Measurements from ENCODE around the gene RHBDL3.

RHBDL3 gene

DNA sequence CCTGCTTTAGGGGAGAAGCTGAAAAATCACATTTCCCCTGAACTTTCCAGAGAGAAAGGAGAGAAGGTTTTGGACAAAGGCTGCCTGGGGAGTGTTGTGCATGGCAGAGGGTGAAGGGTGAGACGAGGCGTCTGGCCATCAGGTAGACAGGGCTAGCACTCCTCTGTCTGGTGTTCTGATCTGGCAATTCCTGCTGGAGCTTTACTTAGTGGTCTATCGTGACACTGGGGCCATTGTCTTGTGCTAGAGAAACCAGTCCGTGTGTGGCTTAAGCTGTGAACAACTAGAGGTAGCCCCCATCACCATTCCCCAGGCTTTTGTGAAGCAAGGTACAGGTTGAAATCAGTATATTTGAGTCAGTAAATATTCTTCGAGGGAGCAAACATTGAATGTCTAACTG is 8.5 kb downstream of the RHBDL3 start:
- TF ChIP-seq, protein P1, sequence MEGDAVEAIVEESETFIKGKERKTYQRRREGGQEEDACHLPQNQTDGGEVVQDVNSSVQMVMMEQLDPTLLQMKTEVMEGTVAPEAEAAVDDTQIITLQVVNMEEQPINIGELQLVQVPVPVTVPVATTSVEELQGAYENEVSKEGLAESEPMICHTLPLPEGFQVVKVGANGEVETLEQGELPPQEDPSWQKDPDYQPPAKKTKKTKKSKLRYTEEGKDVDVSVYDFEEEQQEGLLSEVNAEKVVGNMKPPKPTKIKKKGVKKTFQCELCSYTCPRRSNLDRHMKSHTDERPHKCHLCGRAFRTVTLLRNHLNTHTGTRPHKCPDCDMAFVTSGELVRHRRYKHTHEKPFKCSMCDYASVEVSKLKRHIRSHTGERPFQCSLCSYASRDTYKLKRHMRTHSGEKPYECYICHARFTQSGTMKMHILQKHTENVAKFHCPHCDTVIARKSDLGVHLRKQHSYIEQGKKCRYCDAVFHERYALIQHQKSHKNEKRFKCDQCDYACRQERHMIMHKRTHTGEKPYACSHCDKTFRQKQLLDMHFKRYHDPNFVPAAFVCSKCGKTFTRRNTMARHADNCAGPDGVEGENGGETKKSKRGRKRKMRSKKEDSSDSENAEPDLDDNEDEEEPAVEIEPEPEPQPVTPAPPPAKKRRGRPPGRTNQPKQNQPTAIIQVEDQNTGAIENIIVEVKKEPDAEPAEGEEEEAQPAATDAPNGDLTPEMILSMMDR (IDR thresholded peaks at IDR 0.05; ENCODE audit: insufficient read depth, low read depth, low read length, missing control alignments): no peak
- no peak for DNase-seq (ENCODE audit: low read depth)
- H3K4me3 ChIP-seq (ENCODE audit: low read length): no peak overlapping the region

DNA sequence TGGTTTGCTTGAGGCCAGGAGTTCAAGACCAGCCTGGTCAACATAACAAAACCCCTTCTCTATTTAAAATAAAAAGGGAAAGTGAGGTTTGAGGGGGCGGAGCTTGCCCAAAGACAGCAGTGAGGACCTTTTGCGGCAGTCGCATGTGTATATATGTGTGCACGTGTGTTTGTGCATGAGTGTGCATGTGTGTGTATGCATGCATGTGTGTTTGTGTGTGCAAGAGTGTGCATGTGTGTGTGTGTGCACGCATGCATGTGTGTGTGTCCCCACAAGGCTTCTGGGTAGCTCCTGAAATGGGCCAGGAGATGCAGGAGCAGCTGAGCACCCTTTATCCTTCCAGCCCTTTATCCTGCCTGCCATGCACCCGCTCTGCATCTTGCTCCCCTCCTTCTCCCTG is 9.0 kb downstream of the RHBDL3 start:
- no peak overlapping the region for H3K4me3 ChIP-seq (ENCODE audit: low read length)
- no peak for DNase-seq (ENCODE audit: low read depth)
- TF ChIP-seq, protein P1 (IDR thresholded peaks at IDR 0.05; ENCODE audit: insufficient read depth, low read depth, low read length, missing control alignments): no peak

DNA sequence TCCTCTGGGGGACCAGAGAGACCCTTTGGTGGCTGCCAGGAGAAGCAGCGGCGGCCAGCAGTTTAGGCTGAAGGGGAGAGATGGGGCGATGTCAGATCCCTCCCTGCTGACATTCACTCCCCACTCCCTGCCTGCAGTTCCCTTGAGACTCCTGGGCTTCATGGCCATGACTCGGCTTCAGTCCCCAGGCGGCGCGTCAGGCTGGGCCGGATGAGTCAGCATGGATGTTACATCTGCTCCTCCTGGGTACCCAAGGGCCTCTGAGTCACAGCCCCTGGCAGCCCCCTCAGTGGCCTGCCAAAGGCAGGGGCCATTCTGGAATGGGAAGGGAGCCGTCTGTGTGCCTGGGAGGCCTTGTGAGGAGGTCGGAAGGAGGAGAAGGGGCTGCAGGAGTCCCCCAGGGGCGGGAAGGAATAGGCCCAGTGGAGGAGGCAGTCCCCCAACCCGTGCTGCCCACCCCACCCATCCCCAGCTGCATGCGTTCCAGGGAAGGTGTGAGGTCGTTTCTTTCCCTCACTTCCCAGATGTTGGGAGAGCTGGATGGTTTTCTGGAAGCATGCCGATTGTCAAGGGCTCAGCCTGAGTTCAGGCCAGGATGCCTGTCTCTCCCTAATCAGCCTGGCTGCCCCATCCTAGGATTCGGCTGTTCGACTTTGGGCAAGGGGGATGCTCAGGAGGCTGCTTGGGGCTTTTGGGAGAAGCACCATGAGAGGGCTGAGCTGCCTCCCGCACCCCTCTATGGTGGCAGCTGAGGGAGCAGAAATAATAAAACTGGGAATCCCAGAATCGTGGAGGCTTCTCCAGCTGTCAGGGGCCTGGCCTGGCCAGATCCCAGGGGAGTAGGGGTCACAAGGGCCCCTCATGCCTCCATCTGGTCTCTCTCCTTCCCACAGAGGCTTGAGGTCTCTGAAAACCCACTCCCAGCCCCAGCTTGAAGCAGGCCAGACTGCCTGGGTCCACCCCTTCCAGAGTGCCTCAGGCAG is 9.7 kb downstream of the RHBDL3 start:
- peak; percentile 85 for DNase-seq (ENCODE audit: low read depth)
- TF ChIP-seq, protein P1 (IDR thresholded peaks at IDR 0.05; ENCODE audit: insufficient read depth, low read depth, low read length, missing control alignments): no peak
- H3K4me3 ChIP-seq (ENCODE audit: low read length): no peak overlapping the region

DNA sequence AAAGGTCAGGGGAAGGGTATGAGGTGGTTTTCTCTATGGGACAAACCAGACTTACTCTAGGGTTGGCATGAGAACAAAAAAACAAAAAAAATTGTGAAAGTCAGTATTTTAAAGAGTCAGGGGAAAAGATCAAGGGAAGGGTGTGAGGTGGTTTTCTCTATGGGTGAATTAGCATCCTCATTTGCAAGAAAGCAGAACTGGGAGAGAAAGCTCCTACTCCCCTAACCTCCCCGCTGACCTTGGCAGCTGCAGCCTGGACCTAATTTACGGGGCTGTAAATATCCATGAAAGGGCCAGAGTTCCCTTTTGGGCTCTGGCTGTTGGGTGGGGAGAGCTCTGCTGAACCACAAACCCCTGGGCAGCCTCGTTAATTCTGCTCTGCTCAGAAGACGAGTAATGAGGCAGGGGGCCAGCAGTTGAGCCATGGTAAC is 10.6 kb downstream of the RHBDL3 start:
- no peak for DNase-seq (ENCODE audit: low read depth)
- TF ChIP-seq, protein P1 (IDR thresholded peaks at IDR 0.05; ENCODE audit: insufficient read depth, low read depth, low read length, missing control alignments): no peak
- H3K4me3 ChIP-seq (ENCODE audit: low read length): no peak overlapping the region

DNA sequence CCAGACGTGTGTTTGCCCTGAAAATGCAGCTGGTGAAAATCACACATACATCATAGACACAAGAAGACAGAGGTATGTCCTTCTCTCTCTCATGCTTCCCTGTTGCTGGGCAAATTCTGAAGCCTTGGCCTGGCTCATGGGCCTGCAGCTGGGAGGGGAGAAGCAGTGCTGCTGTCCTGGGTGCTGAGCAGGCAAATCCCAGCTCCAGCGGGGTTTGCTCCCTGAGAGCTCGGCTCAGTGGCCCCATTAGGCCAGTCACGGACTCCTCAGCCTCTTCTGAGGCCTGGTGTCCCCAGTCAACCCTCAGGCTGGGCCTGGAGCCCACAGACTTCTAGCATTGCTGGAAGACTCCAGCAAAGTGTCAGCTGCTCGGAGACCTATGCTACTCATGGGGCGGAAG is 11.7 kb downstream of the RHBDL3 start:
- peak; percentile 25 for DNase-seq (ENCODE audit: low read depth)
- TF ChIP-seq, protein P1 (IDR thresholded peaks at IDR 0.05; ENCODE audit: insufficient read depth, low read depth, low read length, missing control alignments): no peak
- no peak overlapping the region for H3K4me3 ChIP-seq (ENCODE audit: low read length)

DNA sequence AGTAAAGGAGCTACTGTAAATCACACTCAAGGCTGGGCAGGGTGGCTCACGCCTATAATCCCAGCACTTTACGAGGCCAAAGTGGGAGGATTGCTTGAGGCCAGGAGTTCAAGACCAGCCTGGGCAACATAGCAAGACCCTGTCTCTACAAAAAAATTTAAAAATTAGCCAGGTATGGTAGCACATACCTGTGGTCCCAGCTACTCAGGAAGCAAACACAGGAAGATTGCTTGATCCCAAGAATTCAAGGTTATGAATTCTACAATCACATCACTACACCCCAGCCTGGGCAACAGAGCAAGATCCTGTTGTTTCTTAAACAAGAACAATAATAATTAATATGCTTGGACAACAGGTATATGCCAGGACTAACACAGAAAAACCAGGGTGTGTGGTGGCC is 13.2 kb downstream of the RHBDL3 start:
- DNase-seq (ENCODE audit: low read depth): no peak
- TF ChIP-seq, protein P1 (IDR thresholded peaks at IDR 0.05; ENCODE audit: insufficient read depth, low read depth, low read length, missing control alignments): no peak
- H3K4me3 ChIP-seq (ENCODE audit: low read length): no peak overlapping the region

Data from epithelial cell of esophagus (primary cell).